HK-2 (cell line): Measurements from ENCODE around the gene PRSS22.

ENCODE experiments used
- DNase-seq: peaks from one replicate; pipeline ENCODE4 v3.0.0-alpha.2; 2018; ENCODE audit not compliant: unreplicated experiment

Gene PRSS22, protein sequence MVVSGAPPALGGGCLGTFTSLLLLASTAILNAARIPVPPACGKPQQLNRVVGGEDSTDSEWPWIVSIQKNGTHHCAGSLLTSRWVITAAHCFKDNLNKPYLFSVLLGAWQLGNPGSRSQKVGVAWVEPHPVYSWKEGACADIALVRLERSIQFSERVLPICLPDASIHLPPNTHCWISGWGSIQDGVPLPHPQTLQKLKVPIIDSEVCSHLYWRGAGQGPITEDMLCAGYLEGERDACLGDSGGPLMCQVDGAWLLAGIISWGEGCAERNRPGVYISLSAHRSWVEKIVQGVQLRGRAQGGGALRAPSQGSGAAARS

DNA sequence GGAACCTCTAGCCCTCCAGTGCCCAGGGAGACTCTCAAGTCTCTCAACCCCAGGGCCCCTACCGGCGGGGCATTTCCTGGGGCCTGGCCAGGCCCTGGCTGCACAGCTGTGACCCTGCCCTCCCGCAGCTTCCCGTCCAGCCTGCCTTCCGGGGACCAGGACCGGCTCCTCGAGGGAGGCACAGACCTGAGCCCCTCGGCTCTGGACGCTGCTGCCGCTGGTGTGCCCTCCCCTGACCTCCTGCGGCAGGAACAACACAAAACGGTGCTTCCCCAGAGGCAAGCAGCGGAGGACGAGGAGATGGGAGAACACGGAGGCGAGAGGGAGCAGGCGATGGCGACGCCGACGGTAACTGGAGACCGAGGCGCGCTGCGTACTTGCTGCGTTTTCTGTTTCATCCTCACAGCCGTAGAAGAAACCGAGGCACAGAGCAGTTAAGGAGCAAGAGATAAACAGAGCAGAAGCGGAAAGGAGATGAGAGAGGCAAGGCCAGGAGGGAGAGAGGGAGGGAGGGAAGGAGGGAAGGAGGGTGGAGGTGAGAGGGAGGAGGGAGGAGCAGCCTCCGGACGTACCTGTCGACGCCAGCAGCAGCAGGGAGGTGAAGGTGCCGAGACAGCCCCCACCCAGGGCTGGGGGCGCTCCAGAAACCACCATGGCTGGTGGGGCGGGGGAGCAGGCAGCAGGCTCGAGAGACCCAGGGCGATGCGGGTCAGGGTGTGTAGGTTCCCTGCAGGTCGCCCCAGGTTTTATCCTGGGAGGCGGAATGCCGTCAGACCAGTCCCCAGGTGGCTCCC is at the start of gene PRSS22:
Gene PRSS22, minus strand, starts transcription at position 720 of the 794 bp plus-strand sequence. Its CDS starts 66 bp downstream, at position 654.
- no peak for DNase-seq

DNA sequence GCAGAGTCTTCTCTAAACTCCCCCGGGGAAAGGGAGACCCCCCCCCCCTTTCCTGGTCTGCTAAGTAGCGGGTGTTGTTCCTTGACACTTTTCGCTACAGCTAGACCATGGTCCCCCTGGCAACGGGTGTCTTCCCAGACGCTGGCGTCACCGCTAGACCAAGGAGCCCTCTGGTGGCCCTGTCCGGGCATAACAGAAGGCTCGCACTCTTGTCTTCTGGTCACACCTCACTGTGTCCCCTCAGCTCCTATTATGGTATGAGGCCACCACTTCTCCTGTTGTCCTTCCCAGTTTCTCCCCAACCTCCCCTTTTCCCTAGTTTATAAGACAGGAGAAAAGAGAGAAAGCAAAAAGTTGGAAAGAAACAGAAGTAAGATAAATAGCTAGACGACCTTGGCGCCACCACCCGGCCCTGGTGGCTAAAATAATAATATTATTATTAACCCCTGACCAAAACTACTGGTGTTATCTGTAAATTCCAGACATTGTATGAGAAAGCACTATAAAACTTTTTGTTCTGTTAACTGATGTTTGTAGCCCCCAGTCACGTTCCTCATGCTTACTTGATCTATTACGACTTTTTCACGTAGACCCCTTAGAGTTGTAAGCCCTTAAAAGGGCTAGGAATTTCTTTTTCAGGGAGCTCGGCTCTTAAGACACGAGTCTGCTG is 49.2 kb upstream of the PRSS22 start:
- DNase-seq = peak; percentile 48

DNA sequence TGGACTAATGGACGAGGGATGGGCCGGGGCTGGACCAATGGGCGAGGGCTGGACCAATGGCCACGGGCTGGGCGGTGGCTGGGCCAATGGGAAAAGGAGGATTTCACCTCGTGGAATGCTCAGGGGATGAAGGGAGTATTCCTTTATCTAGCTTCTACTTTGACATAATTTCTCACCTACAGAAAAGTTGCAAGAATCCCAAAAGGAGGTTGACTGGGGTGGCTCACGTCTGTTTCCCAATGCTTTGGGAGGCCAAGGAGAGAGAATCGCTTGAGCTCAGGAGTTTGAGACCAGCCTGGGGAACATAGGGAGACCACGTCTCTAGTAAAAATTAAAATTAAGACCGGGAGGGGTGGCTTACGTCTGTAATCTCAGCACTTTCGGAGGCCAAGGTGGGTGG is 48.0 kb upstream of the PRSS22 start:
- DNase-seq = no peak

DNA sequence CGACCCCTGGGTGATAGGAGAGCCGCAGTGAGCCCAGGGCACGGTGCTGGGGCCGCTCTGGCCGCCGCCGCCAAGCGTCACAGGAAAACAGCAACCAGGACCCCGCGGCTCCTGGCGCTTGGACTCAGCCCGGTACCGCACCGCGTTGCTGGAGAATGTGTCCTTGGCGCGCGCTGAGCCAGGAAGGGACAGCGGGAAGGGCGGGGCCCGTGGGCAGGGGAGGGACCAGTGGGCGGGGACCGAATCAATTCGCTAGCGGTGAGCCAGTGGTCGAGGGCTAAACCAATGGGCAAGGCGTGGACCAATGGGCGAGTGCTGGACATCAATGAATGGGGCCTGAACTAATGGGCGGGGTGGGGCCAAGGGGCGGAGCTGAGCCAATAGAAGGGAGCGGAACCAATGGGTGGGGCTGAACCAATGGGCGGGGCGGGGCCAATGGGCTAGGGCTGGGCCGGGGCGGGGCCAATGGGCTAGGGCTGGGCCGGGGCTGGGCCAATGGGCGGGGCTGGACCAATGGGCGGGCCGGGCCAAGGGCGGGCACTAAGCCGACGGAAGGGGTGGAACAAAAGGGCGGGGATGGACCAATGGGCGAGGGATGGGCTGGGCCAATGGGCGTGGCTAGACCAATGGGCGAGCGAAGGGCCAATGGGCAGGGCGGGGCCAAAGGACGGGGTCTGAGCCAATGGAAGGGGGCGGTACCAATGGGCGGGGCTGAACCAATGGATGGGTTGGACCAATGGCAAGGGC is 47.4 kb upstream of the PRSS22 start:
- peak; percentile 98 for DNase-seq

DNA sequence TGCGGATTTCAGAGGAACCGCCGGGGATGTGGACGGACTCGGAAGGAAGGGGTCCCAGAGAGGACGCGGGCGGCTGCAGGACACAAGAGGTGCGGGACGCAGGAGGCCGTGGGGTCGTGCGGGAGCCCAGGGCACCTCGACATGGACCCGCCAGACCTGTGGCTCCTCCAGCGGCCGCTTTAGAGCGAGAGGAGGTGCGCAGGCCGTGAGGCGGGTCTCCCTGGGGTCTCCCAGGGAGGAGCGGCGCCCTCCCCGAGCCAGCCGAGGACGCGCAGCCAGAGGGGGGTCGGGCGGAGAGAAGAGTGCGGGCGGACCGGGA is 46.9 kb upstream of the PRSS22 start:
- DNase-seq = peak; percentile 30

DNA sequence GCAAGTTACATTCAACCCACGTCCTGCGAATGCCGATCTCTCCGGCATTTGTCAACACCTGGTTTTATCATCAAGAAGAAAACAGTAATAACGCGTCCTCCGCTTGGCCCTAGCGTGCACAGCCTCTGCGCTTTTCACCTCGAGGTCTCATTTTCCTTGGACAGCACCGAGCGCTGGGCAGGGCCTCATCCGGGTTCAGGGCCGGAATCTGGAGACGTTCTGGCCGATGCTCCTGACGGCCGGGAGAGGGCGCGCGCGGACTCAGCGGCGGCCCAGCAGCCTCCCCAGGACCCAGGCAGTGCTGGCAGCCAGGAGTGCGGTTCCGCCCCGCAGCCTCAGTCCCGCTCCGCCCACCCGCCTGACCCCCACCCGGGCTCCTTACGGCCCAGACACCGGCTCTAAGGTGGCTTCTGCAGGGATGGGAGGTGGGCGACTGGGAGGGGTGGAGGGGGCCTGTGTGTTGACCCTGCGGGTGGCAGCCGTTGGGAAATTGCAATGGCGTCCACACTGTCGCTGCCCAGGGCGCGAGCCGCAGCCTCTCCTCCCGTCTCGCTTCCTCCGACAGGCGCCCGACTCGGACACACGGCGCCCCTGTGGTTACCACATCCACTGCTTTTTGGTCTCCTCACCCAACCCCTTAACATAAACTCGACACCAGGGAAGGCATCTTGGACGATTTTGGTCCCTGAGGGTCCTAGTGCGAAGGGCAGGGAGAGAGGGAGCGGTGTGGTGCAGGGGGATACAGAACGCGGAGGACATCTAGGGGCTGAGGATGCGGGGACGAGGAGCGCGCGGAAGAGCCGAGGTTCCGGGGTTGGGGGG is 46.3 kb upstream of the PRSS22 start:
- peak; percentile 81 for DNase-seq

DNA sequence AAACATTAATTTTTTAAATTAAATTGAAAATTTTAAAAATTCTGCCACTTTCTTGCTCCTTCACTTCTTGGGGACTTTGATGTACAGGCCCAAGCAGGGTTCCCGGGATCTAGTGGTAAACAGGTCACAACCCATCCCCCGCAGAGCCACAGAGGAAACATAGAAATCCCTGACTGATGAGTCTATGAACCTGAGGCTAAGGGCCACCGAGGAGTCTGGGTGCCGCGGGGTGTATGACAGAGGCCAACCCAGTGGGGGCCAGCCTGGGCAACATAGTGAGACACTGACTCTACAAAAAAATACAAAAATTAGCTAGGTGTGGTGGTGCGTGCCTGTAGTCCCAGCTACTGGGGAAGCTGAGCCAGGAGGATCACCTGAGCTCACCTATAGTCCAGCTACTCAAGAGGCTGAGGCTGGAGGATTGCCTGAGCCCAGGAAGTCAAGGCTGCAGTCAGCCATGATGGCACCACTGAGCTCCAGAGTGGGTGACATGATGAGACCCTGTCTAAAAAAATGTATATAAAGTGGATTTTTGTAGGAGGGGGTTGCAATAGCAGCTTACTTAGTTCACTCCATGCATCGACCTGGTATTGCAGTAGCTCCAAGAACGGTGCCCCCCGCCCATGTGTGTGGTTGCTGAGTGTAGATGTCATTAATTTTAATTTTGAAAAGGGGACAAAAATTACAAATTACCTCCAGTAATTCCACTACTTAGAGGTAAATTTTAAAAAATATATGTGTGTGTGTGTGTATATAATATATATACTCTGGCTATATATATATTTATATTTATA is 44.6 kb upstream of the PRSS22 start:
- no peak for DNase-seq

DNA sequence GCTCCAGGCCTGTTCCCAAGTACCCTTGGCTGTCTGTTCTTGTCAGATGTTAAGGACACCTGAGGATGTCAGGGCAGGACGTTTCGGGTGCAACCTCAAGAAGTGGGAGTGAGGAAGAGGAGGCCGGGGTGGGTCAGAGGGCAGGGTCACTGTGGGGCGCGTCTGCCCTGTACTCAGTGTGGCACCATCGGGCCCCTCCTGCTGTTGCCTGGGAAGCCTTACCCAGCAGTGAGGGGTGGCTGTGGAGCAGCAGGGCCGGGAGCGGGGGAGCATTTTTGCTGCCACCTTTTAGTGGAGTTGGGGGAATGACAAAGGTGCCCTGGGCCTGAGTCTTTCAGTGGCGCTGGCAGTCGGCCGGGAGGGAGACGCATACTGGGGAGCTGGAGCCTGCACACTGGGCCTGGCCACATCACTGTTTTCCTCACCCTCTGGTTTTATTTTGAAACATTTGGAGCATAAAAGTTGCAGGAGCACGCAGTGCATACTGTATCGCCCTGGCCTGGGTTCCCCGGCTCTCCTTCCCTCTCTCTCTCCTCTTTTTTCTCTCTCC is 42.6 kb upstream of the PRSS22 start:
- no peak for DNase-seq

DNA sequence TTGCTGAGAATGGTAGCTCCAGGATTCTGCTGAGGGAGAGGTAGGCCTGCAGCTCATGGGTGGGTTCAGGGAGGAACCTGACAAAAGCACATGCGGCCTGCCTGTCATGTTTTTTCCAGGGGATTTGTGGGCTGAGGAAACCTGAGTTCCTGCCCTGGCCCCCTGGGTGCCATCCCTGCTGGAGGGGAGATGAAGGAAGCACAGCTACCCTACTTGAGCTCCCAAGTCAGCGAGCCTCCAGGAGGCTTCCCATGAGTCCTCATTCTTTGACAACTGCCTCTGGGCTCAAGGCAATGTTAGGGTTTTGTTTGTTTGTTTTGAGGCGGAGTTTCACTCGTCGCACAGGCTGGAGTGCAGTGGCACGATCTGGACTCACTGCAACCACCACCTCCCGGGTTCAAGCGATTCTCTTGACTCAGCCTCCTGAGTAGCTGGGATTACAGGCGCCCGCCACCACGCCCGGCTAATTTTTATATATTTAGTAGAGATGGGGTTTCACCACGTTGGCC is 41.6 kb upstream of the PRSS22 start:
- DNase-seq = no peak

DNA sequence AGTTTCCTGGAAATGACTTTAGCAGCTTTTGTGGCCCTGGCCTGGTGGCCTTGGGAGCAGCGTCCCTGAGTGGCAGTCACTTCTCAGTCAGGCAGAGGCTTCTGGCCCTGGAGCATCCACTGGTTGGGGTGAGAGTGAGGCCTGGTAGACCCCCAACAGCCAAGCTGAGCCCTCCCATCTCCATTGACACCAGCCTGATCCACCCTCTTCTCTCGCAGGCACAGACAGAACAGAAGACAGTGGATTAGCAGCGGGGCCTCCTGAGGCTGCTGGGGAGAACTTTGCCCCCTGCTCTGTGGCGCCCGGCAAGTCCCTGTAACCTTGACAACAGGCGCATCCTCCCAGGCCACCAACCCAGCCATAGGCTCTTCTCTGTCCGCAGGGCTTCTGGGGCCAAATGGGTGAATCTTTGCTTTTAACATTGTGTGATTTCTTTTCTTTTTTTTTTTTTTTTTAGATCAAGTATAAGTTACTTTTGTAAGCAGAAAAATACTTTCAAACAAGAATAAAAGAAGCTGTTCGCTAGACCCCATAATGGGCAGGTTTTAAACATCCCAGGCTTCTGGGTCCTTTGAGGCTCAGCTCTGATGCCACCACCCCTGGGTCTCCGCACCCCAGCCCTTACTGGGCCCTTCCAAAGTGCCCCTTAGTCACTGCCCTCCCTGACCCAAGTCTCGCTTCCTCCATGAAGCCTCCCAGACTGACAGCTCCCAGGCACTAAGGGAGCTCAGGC is 41.0 kb upstream of the PRSS22 start:
- DNase-seq = no peak

DNA sequence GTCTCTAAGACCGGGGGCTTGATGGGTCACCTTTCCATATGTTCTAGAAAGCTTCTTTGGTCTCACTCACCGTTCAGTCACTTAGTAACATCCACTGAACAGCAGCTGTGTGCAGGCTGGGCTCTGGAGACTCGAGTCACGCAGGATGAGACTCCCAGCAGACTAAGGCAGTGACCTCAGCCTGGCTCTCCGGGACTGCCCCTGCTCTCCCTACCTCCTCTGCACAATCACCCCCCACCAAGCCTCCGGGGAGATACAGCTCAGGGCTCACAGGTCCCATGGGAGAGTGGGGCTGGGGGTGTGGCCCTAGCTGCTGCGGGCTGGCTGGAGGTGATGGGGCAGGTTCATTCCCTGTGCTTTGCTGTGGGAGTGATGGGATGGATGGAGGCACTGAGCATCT is 39.1 kb upstream of the PRSS22 start:
- peak; percentile 48 for DNase-seq

DNA sequence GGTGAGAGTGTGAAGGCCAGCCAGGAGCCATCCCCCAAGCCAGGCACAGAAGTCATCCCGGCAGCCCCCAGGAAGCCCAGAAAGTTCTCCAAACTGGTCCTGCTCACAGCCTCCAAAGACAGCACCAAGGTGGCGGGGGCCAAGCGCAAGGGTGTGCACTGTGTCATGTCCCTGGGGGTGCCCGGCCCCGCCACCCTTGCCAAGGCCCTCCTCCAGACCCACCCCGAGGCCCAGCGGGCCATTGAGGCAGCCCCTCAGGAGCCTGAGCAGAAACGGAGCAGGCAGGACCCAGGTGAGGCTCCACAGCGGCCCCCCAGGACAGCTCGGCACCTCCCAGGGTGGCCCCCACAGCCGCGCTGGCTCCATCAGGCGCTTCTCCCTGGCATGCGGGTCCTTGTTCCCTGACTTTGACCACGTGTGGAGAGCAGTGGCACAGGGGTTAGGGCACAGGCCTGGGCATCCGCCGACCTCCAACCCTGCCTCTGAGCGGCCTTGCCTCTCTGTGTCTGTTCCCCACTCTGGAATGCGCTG is 38.6 kb upstream of the PRSS22 start:
- DNase-seq = no peak

DNA sequence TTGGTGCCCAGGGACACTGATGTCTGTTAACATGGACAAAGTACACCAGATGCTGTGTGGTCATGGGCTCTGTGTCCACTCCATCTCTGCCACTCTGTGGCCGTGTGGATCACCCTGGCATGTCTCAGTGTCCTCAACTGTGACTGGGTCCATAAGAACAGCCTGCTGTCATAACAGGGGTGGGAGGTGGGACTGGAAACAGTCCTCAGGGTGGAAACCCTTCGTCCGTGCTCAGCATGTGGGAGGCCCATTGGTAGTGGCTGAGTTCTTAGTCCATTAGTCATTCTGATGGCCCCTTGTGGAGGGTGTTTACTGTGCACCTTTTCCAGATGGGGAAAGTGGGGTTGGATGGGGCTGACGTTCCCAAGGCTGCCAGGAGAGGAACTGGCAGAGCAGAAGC is 37.8 kb upstream of the PRSS22 start:
- peak; percentile 67 for DNase-seq

DNA sequence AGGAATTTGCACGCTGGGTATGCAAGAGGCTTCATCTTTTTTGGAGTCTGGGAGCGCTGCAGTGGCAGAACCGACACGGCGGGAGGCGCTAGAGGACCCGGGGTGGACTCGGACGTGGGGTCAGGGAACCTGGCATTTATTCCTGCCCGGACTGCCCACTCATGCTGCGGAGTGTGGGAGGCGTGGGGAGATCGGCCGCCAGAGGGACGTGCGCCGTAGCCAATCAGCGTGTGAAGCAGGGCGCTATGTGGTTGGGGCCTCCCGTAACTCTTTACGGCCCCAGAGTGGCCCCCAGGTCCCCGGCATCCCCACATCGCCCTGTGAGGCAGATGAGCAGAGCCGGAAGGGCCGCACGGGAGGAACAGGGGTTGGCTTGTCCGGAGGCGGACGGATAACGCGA is 36.3 kb upstream of the PRSS22 start:
- no peak for DNase-seq

DNA sequence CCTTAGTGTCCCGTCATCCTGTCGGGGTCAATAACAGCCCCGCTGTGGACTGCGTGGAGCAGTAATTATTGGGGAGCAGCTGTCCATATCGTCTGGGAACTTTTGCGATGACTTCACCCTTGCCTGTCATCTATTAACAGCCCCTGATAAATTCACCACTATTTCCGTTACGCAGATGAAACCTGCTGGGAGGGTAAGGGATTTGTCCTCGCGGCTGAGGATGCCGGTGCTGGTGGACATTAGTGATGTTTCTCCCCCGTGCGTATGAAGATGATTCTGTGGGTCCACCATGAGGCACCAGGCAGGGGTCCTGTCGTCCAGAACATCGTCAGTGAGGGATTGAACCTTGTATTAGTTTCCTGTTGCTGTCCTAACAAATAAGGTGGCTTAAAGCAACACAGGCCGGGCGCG is 26.1 kb upstream of the PRSS22 start:
- DNase-seq = peak; percentile 35

DNA sequence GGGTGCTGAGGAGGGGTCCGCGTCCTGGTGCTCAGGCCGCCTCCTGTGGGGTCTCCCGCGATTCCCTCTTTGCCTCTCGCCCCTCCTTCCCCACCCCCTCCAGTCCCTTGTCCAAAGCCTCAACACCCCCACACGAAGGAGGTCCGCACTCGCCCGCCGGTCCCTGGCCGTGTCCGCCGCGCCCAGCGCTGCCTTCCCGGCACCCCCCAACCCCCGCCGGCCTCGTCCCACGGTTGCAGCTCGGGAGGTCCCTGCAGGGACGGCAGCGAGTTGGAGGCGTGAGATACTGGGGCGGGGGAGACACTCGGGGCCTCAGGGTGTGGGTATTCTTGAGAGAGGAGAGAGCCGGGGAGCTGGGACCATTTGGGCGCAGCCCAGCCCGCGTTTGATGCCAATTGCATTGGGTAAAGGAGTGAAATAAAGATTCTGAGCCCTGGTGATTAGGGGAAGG is 25.5 kb upstream of the PRSS22 start:
- DNase-seq = no peak

DNA sequence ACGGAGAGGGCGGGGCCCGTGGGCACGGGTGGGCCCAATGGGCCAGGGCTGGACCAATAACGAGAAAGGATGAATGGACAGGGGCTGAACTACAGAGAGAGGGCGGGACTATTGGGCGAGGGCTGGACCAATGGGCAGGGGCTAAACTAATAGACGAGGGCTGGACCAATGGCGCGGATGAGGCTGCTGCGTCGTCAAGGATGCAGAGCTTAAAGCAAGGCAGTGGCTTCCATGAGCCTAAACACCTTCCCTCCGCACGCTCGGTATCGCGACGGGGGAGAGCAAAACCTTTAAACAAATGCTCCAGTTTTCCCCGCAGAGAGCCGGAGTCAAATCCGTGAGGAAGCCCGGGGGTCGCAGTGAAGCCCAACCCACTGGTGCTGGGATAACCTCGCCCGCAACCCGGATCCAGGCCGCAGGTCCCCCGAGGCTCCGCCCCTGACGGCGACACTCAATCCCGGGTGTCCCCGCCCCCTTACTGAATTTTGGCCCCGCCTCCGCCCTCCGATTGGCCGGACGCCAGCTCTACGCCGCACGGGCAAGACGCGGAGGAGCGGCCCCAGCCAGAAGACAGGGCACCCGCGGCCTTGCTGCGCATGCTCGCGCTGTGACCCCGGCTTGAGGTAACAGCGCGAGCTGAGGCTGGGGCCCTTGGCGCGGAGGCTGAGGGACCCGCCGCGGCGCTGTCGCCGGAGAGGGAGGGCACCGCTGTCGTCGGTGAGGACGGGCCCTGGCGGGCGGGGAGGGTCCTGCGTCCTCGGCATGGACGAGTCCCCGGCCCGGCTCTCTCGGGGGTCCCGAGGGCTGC is 24.9 kb upstream of the PRSS22 start, which contains the start of gene FLYWCH2:
Gene FLYWCH2, plus strand, starts transcription at position 566 of the 808 bp plus-strand sequence. CDS start 13,235 bp downstream, outside the sequence.
- peak; percentile 97 for DNase-seq
